ENCODE data around the gene TEPSIN.
A peak's percentile ranks its signal among the peaks of the same experiment; 100 is the strongest.

TEPSIN gene

GRCh38 chr17:81238815-81239713 is at the start of gene TEPSIN, which contains the start of gene NDUFAF8:
TSS of gene TEPSIN (minus strand) at chr17:81239055. CDS start at chr17:81239033, 22 bp downstream.
TSS of gene NDUFAF8 (plus strand) at chr17:81239318. CDS start at chr17:81239364, 46 bp downstream.
- DNase-seq = peak; percentile 93

- DNase-seq = no peak
Observed at GRCh38 chr17:81287741-81288430, 49.0 kb upstream of the TEPSIN start.

- DNase-seq = no peak
Observed at GRCh38 chr17:81287152-81287551, 48.3 kb upstream of the TEPSIN start.

- DNase-seq = no peak
Observed at GRCh38 chr17:81286491-81287145, 47.8 kb upstream of the TEPSIN start.

GRCh38 chr17:81285894-81286293 is 47.0 kb upstream of the TEPSIN start:
- DNase-seq = no peak

GRCh38 chr17:81285179-81285878 is 46.5 kb upstream of the TEPSIN start:
- DNase-seq = peak; percentile 20

GRCh38 chr17:81282876-81283275 is 44.0 kb upstream of the TEPSIN start:
- DNase-seq = no peak

- no peak for DNase-seq
Observed at GRCh38 chr17:81282141-81282540, 43.3 kb upstream of the TEPSIN start.

GRCh38 chr17:81280571-81280970 is 41.7 kb upstream of the TEPSIN start:
- no peak for DNase-seq

GRCh38 chr17:81279278-81280275 is 40.7 kb upstream of the TEPSIN start:
- DNase-seq = no peak

- DNase-seq = no peak
Observed at GRCh38 chr17:81278831-81279230, 40.0 kb upstream of the TEPSIN start.

- DNase-seq = no peak
Observed at GRCh38 chr17:81277946-81278693, 39.3 kb upstream of the TEPSIN start.

- no peak for DNase-seq
Observed at GRCh38 chr17:81277421-81277820, 38.6 kb upstream of the TEPSIN start.

- DNase-seq = no peak
Observed at GRCh38 chr17:81276781-81277180, 37.9 kb upstream of the TEPSIN start.

GRCh38 chr17:81274471-81274855 is 35.6 kb upstream of the TEPSIN start:
- DNase-seq = no peak

GRCh38 chr17:81273698-81274470 is 35.0 kb upstream of the TEPSIN start:
- no peak for DNase-seq

GRCh38 chr17:81272616-81273015 is 33.8 kb upstream of the TEPSIN start:
- DNase-seq = no peak

- DNase-seq = no peak
Observed at GRCh38 chr17:81271226-81271625, 32.4 kb upstream of the TEPSIN start.

- DNase-seq = no peak
Observed at GRCh38 chr17:81270279-81270678, 31.4 kb upstream of the TEPSIN start.
